IMR-90 (cell line): ENCODE measurements around the gene NRP2.

Source experiments
- CTCF ChIP-seq: conservative IDR thresholded peaks from 2 replicates; pipeline ENCODE4 v1.5.1; 2012; ENCODE audit warnings: mild to moderate bottlenecking, low read depth, low read length, improper control_type of control experiment
- RAD21 ChIP-seq: IDR thresholded peaks from 2 replicates; pipeline ENCODE4 v1.6.1; 2012; ENCODE audit warnings: low read length, improper control_type of control experiment

GRCh38 chr2:205696927-205697441 is 14.7 kb downstream of the NRP2 start:
- TF ChIP-seq CTCF (no peak), RAD21 (no peak)
